Endothelial cell of umbilical vein (primary cell): ENCODE measurements around the gene EML4. TPM values are rescaled to one million over a fixed set of nuclear protein-coding genes. Genes with fewer than 3 reads are reported as not detected.

ENCODE experiments used
- BruUV-seq: library from RNA; stranded (reverse); fragments of 400-500 nt; replicated peaks from 2 replicates; lab custom pipeline; 2021; lab: Mats Ljungman, UMichigan
- CTCF ChIA-PET: fragments of 300-600, 350-600 bp; sonication (Branson Sonifier 250); formaldehyde crosslinking; loops from one replicate; lab custom pipeline; 2021; ENCODE audit warnings: antibody characterized with exemption, inconsistent platforms; lab: Charles Lee
- POLR2A ChIA-PET: fragments of 300-600, 350-600 bp; sonication (Branson Sonifier 250); formaldehyde crosslinking; loops from one replicate; lab custom pipeline; 2021; ENCODE audit warnings: antibody characterized with exemption, inconsistent platforms; lab: Charles Lee
- DNase-seq: peaks from one replicate; pipeline ENCODE4 v3.0.0-alpha.2; 2011; ENCODE audit warnings: low read depth, low spot score
- FAIRE-seq: peaks from 2 replicates; lab custom pipeline; 2011; peaks lifted over from hg19 to GRCh38; lab: Jason Lieb, UNC
- H2AFZ ChIP-seq: 2 replicates; pipeline ENCODE4 v1.6.0; 2012; ENCODE audit warnings: low read depth, low read length, control low read depth, inconsistent platforms
- H3K27ac ChIP-seq: 2 replicates; pipeline ENCODE4 v1.5.1; 2011; ENCODE audit warnings: low read depth, mild to moderate bottlenecking, control low read depth, low read length, moderate library complexity; ENCODE audit not compliant: insufficient read depth
- H3K27me3 ChIP-seq, 2 experiments: 2 replicates each; pipeline versions ENCODE4 v1.6.0 to v1.6.1; 2011; ENCODE audit warnings: low read length in 2 of 2, mixed read lengths in 1 of 2; ENCODE audit not compliant: control insufficient read depth in 2 of 2, insufficient read depth in 2 of 2
- H3K36me3 ChIP-seq, 2 experiments: 2 replicates in 1 of 2; 3 replicates in 1 of 2; pipeline ENCODE4 v1.5.1; 2011; ENCODE audit warnings: low read length in 2 of 2, mild to moderate bottlenecking in 1 of 2, moderate library complexity in 1 of 2; ENCODE audit not compliant: control insufficient read depth in 2 of 2, insufficient read depth in 2 of 2; ENCODE audit errors: extremely low read depth in 1 of 2
- H3K4me1 ChIP-seq: 3 replicates; pipeline ENCODE4 v1.5.1; 2011; ENCODE audit warnings: mild to moderate bottlenecking, low read length; ENCODE audit not compliant: control insufficient read depth, insufficient read depth; ENCODE audit errors: extremely low read depth
- H3K4me2 ChIP-seq: 2 replicates; pipeline ENCODE4 v1.6.1; 2011; ENCODE audit warnings: low read length, control low read depth, mixed read lengths; ENCODE audit not compliant: insufficient read depth
- H3K4me3 ChIP-seq, 3 experiments: fragments of 200-600 bp in 1 of 3; sonication (generic), shearing (Covaris generic) in 1 of 3; replicated peaks in 1 of 3; 2 replicates each; pipeline ENCODE4 v1.5.1; 2011 to 2016; ENCODE audit warnings: control low read depth in 3 of 3, low read length in 3 of 3, mild to moderate bottlenecking in 2 of 3, inconsistent platforms in 1 of 3, low read depth in 1 of 3, moderate library complexity in 1 of 3; ENCODE audit not compliant: insufficient read depth in 1 of 3
- H3K79me2 ChIP-seq: 2 replicates; pipeline ENCODE4 v1.6.0; 2012; ENCODE audit warnings: low read length, inconsistent platforms; ENCODE audit not compliant: control insufficient read depth, insufficient read depth
- H3K9ac ChIP-seq: replicated peaks from 2 replicates; pipeline ENCODE3; 2011; ENCODE audit warnings: low read length, control low read depth; ENCODE audit not compliant: insufficient read depth; ENCODE audit errors: extremely low read depth
- H3K9me1 ChIP-seq: replicated peaks from 3 replicates; pipeline ENCODE4 v1.6.0; 2011; ENCODE audit warnings: mild to moderate bottlenecking, low read length; ENCODE audit not compliant: control insufficient read depth, insufficient read depth; ENCODE audit errors: extremely low read depth
- H3K9me3 ChIP-seq: replicated peaks from 2 replicates; pipeline ENCODE4 v1.5.1; 2012; ENCODE audit warnings: low read length, inconsistent platforms; ENCODE audit not compliant: control insufficient read depth, insufficient read depth
- H4K20me1 ChIP-seq: replicated peaks from 2 replicates; pipeline ENCODE3; 2011; ENCODE audit warnings: mild to moderate bottlenecking, low read length; ENCODE audit not compliant: control insufficient read depth, insufficient read depth; ENCODE audit errors: extremely low read depth
- CTCF ChIP-seq, 2 donors: IDR thresholded peaks; 1 replicate in 1 of 2; 2 replicates in 1 of 2; pipeline ENCODE4 v1.5.1; 2011; ENCODE audit warnings: low read length in 2 of 2, mild to moderate bottlenecking in 2 of 2, moderate library complexity in 2 of 2, control low read depth in 1 of 2, inconsistent platforms in 1 of 2, low read depth in 1 of 2; ENCODE audit not compliant: insufficient read depth in 1 of 2; ENCODE audit errors: extremely low read depth in 1 of 2
- EZH2 ChIP-seq: IDR thresholded peaks from 2 replicates; pipeline ENCODE4 v1.6.1; 2012; ENCODE audit warnings: borderline replicate concordance, low read depth, mild to moderate bottlenecking, moderate library complexity, low read length, inconsistent platforms; ENCODE audit not compliant: severe bottlenecking
- FOS ChIP-seq: IDR thresholded peaks from 2 replicates; pipeline ENCODE4 v1.6.1; 2011; ENCODE audit warnings: mild to moderate bottlenecking, low read length, moderate library complexity, borderline replicate concordance; ENCODE audit not compliant: insufficient read depth
- GATA2 ChIP-seq: IDR thresholded peaks from 2 replicates; pipeline ENCODE4 v1.7.0; 2011; ENCODE audit warnings: low read depth, mild to moderate bottlenecking, moderate library complexity, mixed read lengths, low read length; ENCODE audit not compliant: insufficient read length, insufficient read depth
- JUN ChIP-seq: IDR thresholded peaks from 2 replicates; pipeline ENCODE4 v1.6.1; 2011; ENCODE audit warnings: borderline replicate concordance, low read depth; ENCODE audit not compliant: insufficient read length, insufficient read depth
- MAX ChIP-seq: IDR thresholded peaks from 2 replicates; pipeline ENCODE4 v1.6.1; 2011; ENCODE audit not compliant: insufficient read depth, insufficient read length
- MYC ChIP-seq: IDR thresholded peaks from one replicate; pipeline ENCODE4 v1.6.1; 2011; ENCODE audit warnings: mild to moderate bottlenecking, low read depth, low read length
- POLR2A ChIP-seq: IDR thresholded peaks from 2 replicates; pipeline ENCODE4 v1.6.1; 2012; ENCODE audit warnings: low read depth, mild to moderate bottlenecking, control low read depth, low read length
- POLR2AphosphoS5 ChIP-seq: IDR thresholded peaks from 2 replicates; pipeline ENCODE4 v1.6.1; 2012; ENCODE audit warnings: low read depth, mild to moderate bottlenecking, control low read depth, low read length, moderate library complexity; ENCODE audit not compliant: insufficient read depth
- dilution Hi-C: fragments of 300-500 bp; cut with MboI; formaldehyde crosslinking; loops from one replicate; pipeline ENCODE4 v1.15.0; 2019; ENCODE audit warnings: low sequenced_read_pairs; ENCODE audit not compliant: extremely low pct_ligation_motif_present
- intact Hi-C: fragments of 100-400 bp; cut with micrococcal nuclease; formaldehyde crosslinking; loops from one replicate; pipeline ENCODE4 v1.10.0; 2022
- polyA plus RNA-seq, 4 experiments: library from polyadenylated mRNA; depleted of rRNA in 3 of 4; stranded (reverse) in 3 of 4; unstranded in 1 of 4; fragments of >200 nt; gene quantifications; 2 replicates each; pipeline versions ENCODE4 v1.2.1 to v1.2.3, GENCODE V29; 2011 to 2012; ENCODE audit warnings: missing spikeins in 1 of 4
- total RNA-seq: library from RNA; stranded (reverse); gene quantifications from 2 replicates; pipeline ENCODE4 v1.2.3, GENCODE V29; 2021

The EML4 gene
- total and polyA plus RNA-seq, 2 donors (not counting 3 experiments of a cell fraction or from before 2014, with no cell fraction given): 13.3 to 32.0 TPM

GRCh38 chr2:42245396-42245795 lies 76.2 kb downstream of the EML4 start:
- intact Hi-C loops (no loop called here), dilution Hi-C loops (no loop called here)
- FAIRE-seq: no peak
- Histone ChIP-seq H3K36me3 (no peaks in the 10 kb centered on the region), H3K9me1 (no peaks in the 10 kb centered on the region), H3K4me1 (peaks cover 17% of the 10 kb centered on the region), H3K9me3 (no peaks in the 10 kb centered on the region), H3K4me2 (no peak overlapping the region), H4K20me1 (no peaks in the 10 kb centered on the region), H3K9ac (no peak overlapping the region), H3K27ac (no peak overlapping the region), H3K27me3 (no peaks in the 10 kb centered on the region), H2AFZ (no peak overlapping the region), H3K79me2 (no peaks in the 10 kb centered on the region), H3K4me3 (no peak overlapping the region)
- no TSS peak for BruUV-seq
- TF ChIP-seq POLR2A: no peak
- TF ChIP-seq CTCF (IDR thresholded peaks at IDR 0.05; ENCODE audit: extremely low read depth in 1 of 2, insufficient read depth in 1 of 2, low read depth in 1 of 2, low read length in 2 of 2): no peak
- no peak for TF ChIP-seq JUN
- TF ChIP-seq POLR2AphosphoS5: no peak
- no peak for TF ChIP-seq EZH2
- TF ChIP-seq FOS: no peak
- TF ChIP-seq GATA2: no peak
- no peak for TF ChIP-seq MAX
- TF ChIP-seq MYC: no peak
- ChIA-PET CTCF (interaction anchor here (1.1 to 1.2 kb wide), 2 partner anchors 11 to 15 kb away, joined by 4 to 8 read pairs; no protein-coding TSS in a partner anchor), POLR2A (no interaction called here)
- DNase-seq: no peak
